SK-N-MC (cell line): Measurements from ENCODE around the gene ETV3.

Experiments
- DNase-seq: peaks from one replicate; pipeline ENCODE4 v3.0.0-alpha.2; 2011; ENCODE audit warnings: low read depth, low spot score
- H3K27ac ChIP-seq: fragments of 200-600 bp; sonication (generic); 2 replicates; pipeline ENCODE4 v1.5.1; 2016; ENCODE audit warnings: mixed run types
- H3K36me3 ChIP-seq: fragments of 200-600 bp; sonication (generic); 2 replicates; pipeline ENCODE4 v1.6.1; 2017; ENCODE audit warnings: antibody characterized with exemption, low read length, mixed read lengths; ENCODE audit not compliant: insufficient read depth
- H3K4me3 ChIP-seq: fragments of 200-600 bp; sonication (generic); 2 replicates; pipeline ENCODE4 v1.5.1; 2016
- H3K9ac ChIP-seq: fragments of 200-600 bp; sonication (generic); 2 replicates; pipeline ENCODE4 v1.8.0; 2017; ENCODE audit warnings: mixed run types, mixed read lengths; ENCODE audit not compliant: insufficient read length
- H3K9me3 ChIP-seq: fragments of 200-600 bp; sonication (generic); 2 replicates; pipeline ENCODE4 v1.6.1; 2017; ENCODE audit warnings: low read depth, mild to moderate bottlenecking, antibody characterized with exemption, low read length, moderate library complexity, mixed read lengths
- EZH2 ChIP-seq: fragments of 200-600 bp; sonication (generic); IDR thresholded peaks from one replicate; pipeline ENCODE4 v1.6.1; 2017; ENCODE audit warnings: antibody characterized with exemption
- FOXP2 ChIP-seq: optimal IDR thresholded peaks from 2 replicates; pipeline ENCODE3; 2011; ENCODE audit warnings: mild to moderate bottlenecking, moderate library complexity; ENCODE audit not compliant: insufficient read depth; ENCODE audit errors: extremely low read length, control extremely low read depth
- POLR2AphosphoS5 ChIP-seq: IDR thresholded peaks from 2 replicates; pipeline ENCODE4 v1.6.1; 2012; ENCODE audit warnings: mild to moderate bottlenecking, low read depth, low read length, borderline replicate concordance

Gene ETV3

GRCh38 chr1:157114183-157115121 lies 23.7 kb downstream of the ETV3 start:
- TF ChIP-seq FOXP2, result no peak
- TF ChIP-seq EZH2, result no peak
- no peak for TF ChIP-seq POLR2AphosphoS5
- no peak for DNase-seq
- Histone ChIP-seq H3K27ac (no peak overlapping the region), H3K9me3 (no peaks in the 10 kb centered on the region), H3K9ac (no peak overlapping the region), H3K36me3 (no peaks in the 10 kb centered on the region), H3K4me3 (no peak overlapping the region)

DNA sequence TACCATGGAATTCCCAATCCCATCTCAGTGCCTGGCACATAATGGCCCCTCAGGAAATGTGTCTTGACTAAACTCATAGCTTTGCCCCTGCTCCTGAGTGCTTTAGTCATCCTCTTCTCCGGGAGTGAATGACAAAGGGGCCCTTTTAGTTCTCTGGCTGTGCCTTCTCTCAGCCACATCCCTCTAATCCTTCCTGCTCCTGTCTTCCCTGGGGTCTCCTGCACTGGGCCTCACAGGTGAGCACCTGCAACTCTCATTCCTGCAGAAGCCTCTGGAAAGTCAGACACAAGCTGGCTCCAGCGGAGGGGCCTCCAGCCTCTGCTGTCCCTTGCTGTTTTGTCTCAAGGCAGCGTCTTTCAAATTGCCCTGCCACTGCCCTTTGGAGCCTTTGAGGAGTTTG lies 24.6 kb downstream of the ETV3 start:
- DNase-seq, result no peak
- TF ChIP-seq EZH2, result no peak
- no peak for TF ChIP-seq POLR2AphosphoS5
- Histone ChIP-seq H3K9ac (no peak overlapping the region), H3K27ac (no peak overlapping the region), H3K4me3 (no peak overlapping the region), H3K9me3 (no peaks in the 10 kb centered on the region), H3K36me3 (no peaks in the 10 kb centered on the region)

GRCh38 chr1:157113106-157113505 lies 25.1 kb downstream of the ETV3 start:
- Histone ChIP-seq H3K27ac (no peak overlapping the region), H3K4me3 (no peak overlapping the region), H3K36me3 (no peaks in the 10 kb centered on the region), H3K9me3 (no peaks in the 10 kb centered on the region), H3K9ac (no peak overlapping the region)
- no peak for DNase-seq
- no peak for TF ChIP-seq FOXP2
- TF ChIP-seq POLR2AphosphoS5, result no peak
- no peak for TF ChIP-seq EZH2

DNA sequence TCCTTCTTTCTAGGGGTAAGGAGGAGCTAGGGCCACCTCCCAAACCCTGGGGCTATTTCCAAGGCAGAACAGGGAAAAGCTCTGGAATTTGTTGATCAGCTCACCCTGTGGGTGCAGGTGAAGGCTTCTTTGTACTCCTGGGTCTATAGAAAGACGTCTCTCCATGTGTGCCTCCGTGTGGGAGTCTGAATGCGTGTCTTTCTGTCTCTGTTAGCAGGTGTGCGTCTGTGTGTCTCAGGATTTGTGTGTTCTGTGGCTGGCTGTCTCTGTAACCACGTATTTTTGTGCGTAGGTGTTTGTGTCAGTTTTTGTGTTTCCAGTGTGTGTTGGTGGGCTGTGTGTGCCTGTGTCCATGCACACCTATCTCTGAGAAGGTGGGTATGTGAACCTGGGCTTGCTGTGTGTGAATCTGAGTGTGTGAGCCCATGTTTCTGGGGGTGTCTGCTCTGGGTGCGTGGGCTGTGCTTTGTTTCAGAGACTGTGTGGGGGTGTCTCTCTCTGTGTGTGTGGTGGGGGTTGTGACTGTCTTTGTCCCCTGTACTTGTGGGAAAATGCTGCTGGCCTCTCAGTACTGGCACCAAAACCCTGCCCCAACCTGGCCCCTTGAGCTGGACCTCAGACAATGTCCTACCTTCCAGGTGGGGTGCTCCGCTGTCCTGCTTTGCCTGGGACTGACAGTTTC lies 25.9 kb downstream of the ETV3 start:
- TF ChIP-seq FOXP2 (no peak), POLR2AphosphoS5 (no peak), EZH2 (no peak)
- no peak overlapping the region for H3K4me3 ChIP-seq

GRCh38 chr1:157111396-157112165 lies 26.6 kb downstream of the ETV3 start:
- Histone ChIP-seq H3K9me3 (no peaks in the 10 kb centered on the region), H3K9ac (no peak overlapping the region), H3K27ac (no peak overlapping the region), H3K36me3 (no peaks in the 10 kb centered on the region), H3K4me3 (no peak overlapping the region)
- DNase-seq, result no peak
- TF ChIP-seq FOXP2 (no peak), POLR2AphosphoS5 (no peak), EZH2 (no peak)

More for the DNA sequence above, 25.9 kb downstream of the ETV3 start:
- Histone ChIP-seq H3K9me3 (no peaks in the 10 kb centered on the region), H3K36me3 (no peaks in the 10 kb centered on the region), H3K27ac (no peak overlapping the region), H3K9ac (no peak overlapping the region)
- DNase-seq, result no peak

DNA sequence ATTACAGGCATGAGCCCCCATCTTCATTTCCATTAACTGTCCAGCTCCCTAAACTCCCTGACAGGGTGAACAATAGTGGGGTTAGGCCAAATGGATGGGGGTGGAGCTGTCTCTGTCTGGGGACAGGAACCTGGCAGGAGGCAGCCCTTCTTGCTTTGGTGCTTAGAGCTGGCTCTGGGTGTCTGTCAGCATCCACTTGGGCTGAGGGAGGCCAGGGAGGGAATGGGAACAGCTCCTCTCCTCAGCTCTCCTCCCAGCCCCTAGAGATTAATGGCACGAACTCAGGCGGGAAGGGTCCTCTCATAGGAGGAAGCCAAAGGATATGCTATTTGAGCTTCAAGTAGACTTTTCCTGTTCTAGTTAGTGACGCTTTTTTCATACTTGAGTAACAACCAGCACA lies 27.5 kb downstream of the ETV3 start:
- Histone ChIP-seq H3K36me3 (no peaks in the 10 kb centered on the region), H3K9ac (no peak overlapping the region), H3K9me3 (no peaks in the 10 kb centered on the region), H3K4me3 (no peak overlapping the region), H3K27ac (no peak overlapping the region)
- no peak for DNase-seq
- TF ChIP-seq FOXP2 (no peak), EZH2 (no peak), POLR2AphosphoS5 (no peak)

GRCh38 chr1:157110003-157110402 lies 28.2 kb downstream of the ETV3 start:
- Histone ChIP-seq H3K4me3 (no peak overlapping the region), H3K9me3 (no peaks in the 10 kb centered on the region), H3K9ac (no peak overlapping the region), H3K36me3 (no peaks in the 10 kb centered on the region), H3K27ac (no peak overlapping the region)
- no peak for TF ChIP-seq EZH2
- no peak for TF ChIP-seq FOXP2
- TF ChIP-seq POLR2AphosphoS5, result no peak
- DNase-seq, result no peak

DNA sequence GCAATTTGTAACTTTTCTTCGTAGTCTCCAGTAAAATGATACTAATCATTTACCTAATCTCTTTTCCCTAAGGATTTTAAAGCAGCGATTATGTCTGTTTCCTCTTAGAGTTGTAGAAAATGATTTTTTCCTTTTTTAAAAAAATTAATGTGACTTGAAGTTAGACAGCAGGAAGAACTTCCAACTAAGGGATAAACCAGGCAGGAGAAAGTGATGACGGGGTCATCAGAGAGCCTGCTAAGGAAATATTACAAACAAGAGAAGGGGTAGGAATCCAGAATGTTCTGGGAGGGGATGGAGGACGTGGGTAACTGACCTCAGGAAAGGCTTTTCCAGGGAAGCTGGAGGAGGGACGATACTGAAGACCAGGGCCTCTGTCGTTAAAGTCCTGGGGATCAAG lies 29.7 kb downstream of the ETV3 start:
- no peak for DNase-seq
- no peak overlapping the region for H3K9ac ChIP-seq
- H3K4me3 ChIP-seq, result no peak overlapping the region

GRCh38 chr1:157107702-157108101 lies 30.5 kb downstream of the ETV3 start:
- DNase-seq, result no peak
- no peak overlapping the region for H3K9ac ChIP-seq
- H3K4me3 ChIP-seq, result no peak overlapping the region
- no peaks in the 10 kb centered on the region for H3K9me3 ChIP-seq
- H3K36me3 ChIP-seq, result no peaks in the 10 kb centered on the region
- no peak overlapping the region for H3K27ac ChIP-seq
- TF ChIP-seq POLR2AphosphoS5, result no peak
- no peak for TF ChIP-seq FOXP2
- TF ChIP-seq EZH2, result no peak

More for the DNA sequence above, 29.7 kb downstream of the ETV3 start:
- Histone ChIP-seq H3K9me3 (no peaks in the 10 kb centered on the region), H3K27ac (no peak overlapping the region), H3K36me3 (no peaks in the 10 kb centered on the region)
- no peak for TF ChIP-seq POLR2AphosphoS5
- no peak for TF ChIP-seq FOXP2
- no peak for TF ChIP-seq EZH2
